ENCODE data around the gene RDX.

DNA sequence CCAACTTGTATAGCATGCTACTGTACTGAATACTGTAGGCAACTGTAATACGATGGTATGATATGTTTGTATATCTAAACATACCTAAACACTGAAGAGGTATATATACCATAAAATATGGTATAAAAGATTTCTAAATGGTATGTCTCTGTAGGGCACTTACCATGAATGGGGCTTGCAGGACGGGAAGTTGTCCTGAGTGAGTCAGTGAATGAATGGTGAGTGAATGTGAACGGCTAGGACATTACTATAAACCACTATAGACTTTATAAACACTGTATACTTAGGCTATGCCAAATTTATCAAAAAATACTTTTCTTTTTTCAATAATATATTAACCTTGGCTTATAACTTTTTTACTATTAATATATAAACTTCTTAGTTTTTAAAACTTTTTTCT, 136.4 kb downstream of the RDX start:
- no peak for TF ChIP-seq POLR2A (IDR thresholded peaks at IDR 0.05; ENCODE audit: low read depth, low read length)
- no peak for TF ChIP-seq POLR2AphosphoS5 (IDR thresholded peaks at IDR 0.05; ENCODE audit: low read depth, low read length)
- TF ChIP-seq TAF1 (IDR thresholded peaks at IDR 0.05; ENCODE audit: borderline replicate concordance, low read depth, low read length) = no peak
